Kidney (tissue), 14 donors: ENCODE data around the gene SRRM1. TPM values are rescaled to one million over a fixed set of nuclear protein-coding genes. Genes with fewer than 3 reads are reported as not detected.
"Not testable (repeated sequence)": the region's sequence is repeated elsewhere in the genome, so short reads cannot be mapped to it uniquely, and the experiment has no call there.

Source experiments
- DNase-seq, 5 donors: peaks; one replicate each; pipeline ENCODE4 v3.0.0-alpha.2; 2013 to 2020
- FAIRE-seq: peaks from 2 replicates; lab custom pipeline; 2012; peaks lifted over from hg19 to GRCh38; lab: Jason Lieb, UNC
- H3K27ac ChIP-seq, 2 donors: one replicate each; pipeline ENCODE4 v1.7.0; 2013; ENCODE audit warnings: low read depth in 2 of 2, low read length in 2 of 2, inconsistent platforms in 1 of 2
- H3K27me3 ChIP-seq: one replicate; pipeline ENCODE4 v1.7.1; 2013; ENCODE audit warnings: low read length, inconsistent platforms; ENCODE audit not compliant: control insufficient read depth, insufficient read depth
- H3K36me3 ChIP-seq, 3 donors: one replicate each; pipeline versions ENCODE4 v1.7.0 to v1.7.1; 2013; ENCODE audit warnings: low read length in 3 of 3, control low read depth in 1 of 3, inconsistent platforms in 1 of 3; ENCODE audit not compliant: insufficient read depth in 3 of 3, control insufficient read depth in 2 of 3
- H3K4me1 ChIP-seq, 3 donors: one replicate each; pipeline versions ENCODE4 v1.7.0 to v1.7.1; 2013; ENCODE audit warnings: low read length in 3 of 3, inconsistent platforms in 1 of 3, low read depth in 1 of 3; ENCODE audit not compliant: control insufficient read depth in 2 of 3, insufficient read depth in 2 of 3
- H3K4me3 ChIP-seq, 3 donors: one replicate each; pipeline versions ENCODE4 v1.7.0 to v1.8.1; 2013; ENCODE audit warnings: low read length in 3 of 3, control low read depth in 1 of 3, inconsistent platforms in 1 of 3
- H3K9ac ChIP-seq, 3 donors: one replicate each; pipeline versions ENCODE4 v1.7.0 to v1.7.1; 2013; ENCODE audit warnings: low read length in 3 of 3, control low read depth in 1 of 3, inconsistent platforms in 1 of 3
- H3K9me3 ChIP-seq, 3 donors: one replicate each; pipeline versions ENCODE4 v1.7.0 to v1.7.1; 2013; ENCODE audit warnings: low read length in 3 of 3, control low read depth in 1 of 3, inconsistent platforms in 1 of 3; ENCODE audit not compliant: control insufficient read depth in 2 of 3, insufficient read depth in 1 of 3
- intact Hi-C: fragments of 100-400 bp; cut with DNase I; formaldehyde crosslinking; loops from one replicate; pipeline ENCODE4 v1.11.1; 2022
- polyA plus RNA-seq: library from polyadenylated mRNA; stranded (reverse); fragments of 350-450 nt; fragmentation: Illumina TruSeq; extraction: RNeasy Lipid Tissue Mini Kit (QIAGEN cat#74804); gene quantifications from one replicate; pipeline ENCODE4 v1.2.3, GENCODE V29; 2014; ENCODE audit warnings: low read depth, low replicate concordance; ENCODE audit not compliant: insufficient read depth
- total RNA-seq: library from RNA; stranded (reverse); fragmentation: NEBNext Ultra II Directional; extraction: Animal tissue kit (Norgen Biotek cat#: 25700); gene quantifications from one replicate; pipeline ENCODE4 v1.2.1, GENCODE V29; 2021
- TF ChIP-seq, protein P1 (sequence below): IDR thresholded peaks from 3 replicates; pipeline ENCODE4 v1.5.1; 2012; ENCODE audit warnings: mild to moderate bottlenecking, moderate library complexity, borderline replicate concordance; ENCODE audit not compliant: insufficient read depth; ENCODE audit errors: extremely low read depth
- donor health status: control.
- donor health status: control.
- donor health status: control.
- donor health status: control.
- donor health status: control.
- donor health status: DM: yes; HTN: yes; CAD: no.
- donor health status: Normal renal cell carcinoma (clear cell type).

Gene SRRM1
- total and polyA plus RNA-seq, 2 donors from 2014 or later, result 21.1 to 123 TPM

GRCh38 chr1:24695202-24695974 lies 52.3 kb downstream of the SRRM1 start:
- H3K27me3 ChIP-seq, result no peaks in the 10 kb centered on the region
- DNase-seq (peak in 1 of 5 donors; percentile 48), FAIRE-seq (no peak)
- intact Hi-C loops, result no loop called here
- TF ChIP-seq, protein P1, sequence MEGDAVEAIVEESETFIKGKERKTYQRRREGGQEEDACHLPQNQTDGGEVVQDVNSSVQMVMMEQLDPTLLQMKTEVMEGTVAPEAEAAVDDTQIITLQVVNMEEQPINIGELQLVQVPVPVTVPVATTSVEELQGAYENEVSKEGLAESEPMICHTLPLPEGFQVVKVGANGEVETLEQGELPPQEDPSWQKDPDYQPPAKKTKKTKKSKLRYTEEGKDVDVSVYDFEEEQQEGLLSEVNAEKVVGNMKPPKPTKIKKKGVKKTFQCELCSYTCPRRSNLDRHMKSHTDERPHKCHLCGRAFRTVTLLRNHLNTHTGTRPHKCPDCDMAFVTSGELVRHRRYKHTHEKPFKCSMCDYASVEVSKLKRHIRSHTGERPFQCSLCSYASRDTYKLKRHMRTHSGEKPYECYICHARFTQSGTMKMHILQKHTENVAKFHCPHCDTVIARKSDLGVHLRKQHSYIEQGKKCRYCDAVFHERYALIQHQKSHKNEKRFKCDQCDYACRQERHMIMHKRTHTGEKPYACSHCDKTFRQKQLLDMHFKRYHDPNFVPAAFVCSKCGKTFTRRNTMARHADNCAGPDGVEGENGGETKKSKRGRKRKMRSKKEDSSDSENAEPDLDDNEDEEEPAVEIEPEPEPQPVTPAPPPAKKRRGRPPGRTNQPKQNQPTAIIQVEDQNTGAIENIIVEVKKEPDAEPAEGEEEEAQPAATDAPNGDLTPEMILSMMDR, result no peak
- H3K9ac ChIP-seq, result no peak overlapping the region
- H3K27ac ChIP-seq, result peak overlapping the region; percentile 11 to 45
- H3K4me1 ChIP-seq, result peaks cover 0 to 7% (median 0%) of the 10 kb centered on the region in 3 donors
- no peaks in the 10 kb centered on the region for H3K36me3 ChIP-seq
- H3K9me3 ChIP-seq, result no peaks in the 10 kb centered on the region
- no peak overlapping the region for H3K4me3 ChIP-seq

GRCh38 chr1:24696041-24696755 lies 53.1 kb downstream of the SRRM1 start:
- no peak overlapping the region for H3K9ac ChIP-seq
- TF ChIP-seq, protein P1, result no peak
- H3K4me3 ChIP-seq, result no peak overlapping the region
- FAIRE-seq (no peak), DNase-seq (no peak)
- no peaks in the 10 kb centered on the region for H3K9me3 ChIP-seq
- H3K36me3 ChIP-seq, result no peaks in the 10 kb centered on the region
- peaks cover 0 to 7% (median 0%) of the 10 kb centered on the region in 3 donors for H3K4me1 ChIP-seq
- H3K27ac ChIP-seq, result peak overlapping the region in 1 of 2 donors; percentile 44
- intact Hi-C loops, result no loop called here
- H3K27me3 ChIP-seq, result no peaks in the 10 kb centered on the region

- no peak overlapping the region for H3K27ac ChIP-seq
- TF ChIP-seq, protein P1, result no peak
- H3K27me3 ChIP-seq, result no peaks in the 10 kb centered on the region
- no peaks in the 10 kb centered on the region for H3K9me3 ChIP-seq
- H3K4me3 ChIP-seq, result no peak overlapping the region
- H3K36me3 ChIP-seq, result no peaks in the 10 kb centered on the region
- H3K9ac ChIP-seq, result no peak overlapping the region
- DNase-seq (peak in 1 of 5 donors; percentile 25), FAIRE-seq (no peak)
- H3K4me1 ChIP-seq, result peaks cover 0 to 7% (median 0%) of the 10 kb centered on the region in 3 donors
- intact Hi-C loops, result no loop called here
These were observed 53.7 kb downstream of the SRRM1 start for GRCh38 chr1:24696756-24697330.

- H3K36me3 ChIP-seq, intact Hi-C loops, H3K27ac ChIP-seq, H3K4me3 ChIP-seq, H3K9me3 ChIP-seq, H3K4me1 ChIP-seq, H3K9ac ChIP-seq, FAIRE-seq, H3K27me3 ChIP-seq, DNase-seq: not testable (repeated sequence)
These were observed 54.4 kb downstream of the SRRM1 start for GRCh38 chr1:24697453-24698001.

GRCh38 chr1:24698326-24698725 lies 55.2 kb downstream of the SRRM1 start:
- H3K27me3 ChIP-seq, H3K4me1 ChIP-seq, H3K4me3 ChIP-seq, H3K9me3 ChIP-seq, H3K9ac ChIP-seq, H3K27ac ChIP-seq, intact Hi-C loops, FAIRE-seq, DNase-seq, H3K36me3 ChIP-seq: not testable (repeated sequence)
